ENCODE results near the gene GRK5.

DNA sequence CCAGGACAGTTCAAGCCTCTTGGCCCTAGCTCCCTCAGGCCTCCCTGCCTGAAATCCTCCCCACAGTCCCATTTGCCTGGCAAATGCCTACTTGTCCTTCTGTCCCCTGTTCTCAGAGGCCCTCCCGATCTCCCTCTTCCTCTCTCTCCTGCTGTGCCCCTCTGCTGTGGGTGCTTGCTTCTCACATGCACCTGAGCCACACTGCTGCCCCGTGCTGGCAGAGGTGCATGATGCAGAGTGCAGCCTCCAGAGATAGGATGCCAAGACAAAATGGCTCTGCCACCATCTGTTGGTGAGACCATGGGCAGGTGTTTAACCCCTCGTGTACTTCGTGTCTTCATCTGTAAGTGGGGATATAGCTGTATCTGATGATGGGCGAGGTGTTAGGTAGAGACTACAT, 176.8 kb downstream of the GRK5 start:
- TF ChIP-seq, protein P1, sequence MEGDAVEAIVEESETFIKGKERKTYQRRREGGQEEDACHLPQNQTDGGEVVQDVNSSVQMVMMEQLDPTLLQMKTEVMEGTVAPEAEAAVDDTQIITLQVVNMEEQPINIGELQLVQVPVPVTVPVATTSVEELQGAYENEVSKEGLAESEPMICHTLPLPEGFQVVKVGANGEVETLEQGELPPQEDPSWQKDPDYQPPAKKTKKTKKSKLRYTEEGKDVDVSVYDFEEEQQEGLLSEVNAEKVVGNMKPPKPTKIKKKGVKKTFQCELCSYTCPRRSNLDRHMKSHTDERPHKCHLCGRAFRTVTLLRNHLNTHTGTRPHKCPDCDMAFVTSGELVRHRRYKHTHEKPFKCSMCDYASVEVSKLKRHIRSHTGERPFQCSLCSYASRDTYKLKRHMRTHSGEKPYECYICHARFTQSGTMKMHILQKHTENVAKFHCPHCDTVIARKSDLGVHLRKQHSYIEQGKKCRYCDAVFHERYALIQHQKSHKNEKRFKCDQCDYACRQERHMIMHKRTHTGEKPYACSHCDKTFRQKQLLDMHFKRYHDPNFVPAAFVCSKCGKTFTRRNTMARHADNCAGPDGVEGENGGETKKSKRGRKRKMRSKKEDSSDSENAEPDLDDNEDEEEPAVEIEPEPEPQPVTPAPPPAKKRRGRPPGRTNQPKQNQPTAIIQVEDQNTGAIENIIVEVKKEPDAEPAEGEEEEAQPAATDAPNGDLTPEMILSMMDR (IDR thresholded peaks at IDR 0.05), result no peak
- TF ChIP-seq ZFX (IDR thresholded peaks at IDR 0.05; ENCODE audit: borderline replicate concordance), result no peak
